Measurements from ENCODE around the gene GNAO1. TPM values are rescaled to one million over a fixed set of nuclear protein-coding genes. Genes with fewer than 3 reads are reported as not detected.

The GNAO1 gene
- polyA plus RNA-seq, 1 of the 3 experiments (the other 2 are of a cell fraction): 0.30 TPM

- Histone ChIP-seq H3K27ac (ENCODE audit: low read depth in 2 of 2, low read length in 1 of 2) (no peak overlapping the region), H3K9me2 (no peaks in the 10 kb centered on the region), H3K9ac (no peak overlapping the region), H3F3A (replicated peaks; ENCODE audit: insufficient read depth) (no peaks in the 10 kb centered on the region), H2AFZ (ENCODE audit: low read depth) (no peak overlapping the region), H3K4me2 (no peak overlapping the region), H4K20me1 (ENCODE audit: insufficient read depth) (no peaks in the 10 kb centered on the region), H3K9me3 (no peaks in the 10 kb centered on the region), H3K36me3 (replicated peaks in 1 of 2; ENCODE audit: control insufficient read depth in 1 of 2, insufficient read depth in 2 of 2, low read length in 1 of 2) (no peaks in the 10 kb centered on the region), H3K4me3 (ENCODE audit: low read depth in 2 of 2, low read length in 1 of 2) (no peak overlapping the region), H3K4me1 (ENCODE audit: control insufficient read depth in 1 of 2, insufficient read depth in 2 of 2, low read depth in 1 of 2, low read length in 1 of 2) (peaks cover 0 to 13% of the 10 kb centered on the region in 2 experiments; a peak in 1 of 4 replicates), H3K79me2 (ENCODE audit: insufficient read depth) (no peaks in the 10 kb centered on the region), H3K27me3 (ENCODE audit: insufficient read depth) (no peaks in the 10 kb centered on the region)
- TF ChIP-seq MEF2A (IDR thresholded peaks at IDR 0.05; ENCODE audit: borderline replicate concordance, low read depth) (no peak), YY1 (IDR thresholded peaks at IDR 0.05; ENCODE audit: low read depth) (no peak), NFIC (IDR thresholded peaks at IDR 0.05; ENCODE audit: borderline replicate concordance) (no peak), USF1 (IDR thresholded peaks at IDR 0.05; ENCODE audit: borderline replicate concordance, low read depth) (no peak), TEAD4 (IDR thresholded peaks at IDR 0.05; ENCODE audit: borderline replicate concordance, insufficient read depth) (no peak), REST (IDR thresholded peaks at IDR 0.05; ENCODE audit: low read depth, low read length) (no peak), TCF12 (IDR thresholded peaks at IDR 0.05) (no peak), RAD21 (IDR thresholded peaks at IDR 0.05; ENCODE audit: low read length) (no peak), USF2 (IDR thresholded peaks at IDR 0.05; ENCODE audit: borderline replicate concordance, low read depth, low read length) (no peak), TAF1 (IDR thresholded peaks at IDR 0.05; ENCODE audit: borderline replicate concordance, low read depth, low read length) (no peak), GABPA (IDR thresholded peaks at IDR 0.05; ENCODE audit: low read depth) (no peak), JUND (IDR thresholded peaks at IDR 0.05) (no peak), MXI1 (IDR thresholded peaks at IDR 0.05; ENCODE audit: low read depth, low read length) (no peak), ELF1 (IDR thresholded peaks at IDR 0.05) (no peak), FOSL2 (IDR thresholded peaks at IDR 0.05; ENCODE audit: borderline replicate concordance, low read depth) (no peak), CHD2 (IDR thresholded peaks at IDR 0.05; ENCODE audit: low read length, partially characterized antibody) (no peak), NRF1 (IDR thresholded peaks at IDR 0.05; ENCODE audit: low read depth, low read length) (no peak), FOXJ3 (CRISPR knock-in tag; IDR thresholded peaks at IDR 0.05) (no peak)
- ChIA-PET CTCF (interaction anchor here (3.2 to 3.5 kb wide), 2 partner anchors 18 to 20 kb away, joined by 10 to 14 read pairs; no protein-coding TSS in a partner anchor), POLR2A (no interaction called here)
- DNase-seq: no peak
- WGBS (ENCODE audit: low lambda C conversion rate): 73% methylated on average over 14 of the region's 17 CpGs
These were observed 147.5 kb downstream of the GNAO1 start for GRCh38 chr16:56338566-56339318.
